Measurements from ENCODE around the gene LCK.

DNA sequence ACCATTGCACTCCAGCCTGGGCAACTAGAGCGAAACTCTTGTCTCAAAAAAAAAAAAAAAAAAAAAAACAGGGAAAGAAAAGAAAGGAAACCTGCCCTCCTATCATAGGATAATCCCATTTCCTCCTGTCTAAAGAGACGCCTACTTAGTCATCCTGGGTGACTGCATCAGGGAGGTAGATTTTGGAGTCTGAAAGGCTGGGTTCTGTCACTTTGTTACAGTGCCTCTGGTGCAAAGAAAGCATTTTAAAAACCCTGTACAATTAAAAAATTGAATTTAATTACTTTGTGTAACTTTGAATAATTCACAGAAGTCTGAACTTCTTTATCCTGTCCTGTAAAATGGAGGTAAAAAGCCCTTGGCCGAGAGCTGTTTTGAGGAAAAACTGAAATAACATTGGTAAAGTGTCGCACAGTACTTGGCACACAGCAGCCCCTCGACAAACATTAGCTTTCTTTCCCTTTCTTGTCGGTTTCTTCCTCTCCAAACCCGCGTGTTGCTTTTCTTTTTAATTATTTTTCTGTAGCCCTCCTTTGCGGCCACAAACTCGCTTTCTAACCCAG is 40.2 kb downstream of the LCK start:
- TF ChIP-seq, protein P1, sequence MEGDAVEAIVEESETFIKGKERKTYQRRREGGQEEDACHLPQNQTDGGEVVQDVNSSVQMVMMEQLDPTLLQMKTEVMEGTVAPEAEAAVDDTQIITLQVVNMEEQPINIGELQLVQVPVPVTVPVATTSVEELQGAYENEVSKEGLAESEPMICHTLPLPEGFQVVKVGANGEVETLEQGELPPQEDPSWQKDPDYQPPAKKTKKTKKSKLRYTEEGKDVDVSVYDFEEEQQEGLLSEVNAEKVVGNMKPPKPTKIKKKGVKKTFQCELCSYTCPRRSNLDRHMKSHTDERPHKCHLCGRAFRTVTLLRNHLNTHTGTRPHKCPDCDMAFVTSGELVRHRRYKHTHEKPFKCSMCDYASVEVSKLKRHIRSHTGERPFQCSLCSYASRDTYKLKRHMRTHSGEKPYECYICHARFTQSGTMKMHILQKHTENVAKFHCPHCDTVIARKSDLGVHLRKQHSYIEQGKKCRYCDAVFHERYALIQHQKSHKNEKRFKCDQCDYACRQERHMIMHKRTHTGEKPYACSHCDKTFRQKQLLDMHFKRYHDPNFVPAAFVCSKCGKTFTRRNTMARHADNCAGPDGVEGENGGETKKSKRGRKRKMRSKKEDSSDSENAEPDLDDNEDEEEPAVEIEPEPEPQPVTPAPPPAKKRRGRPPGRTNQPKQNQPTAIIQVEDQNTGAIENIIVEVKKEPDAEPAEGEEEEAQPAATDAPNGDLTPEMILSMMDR (conservative IDR thresholded peaks at IDR 0.05 in 1 of 2, IDR thresholded peaks at IDR 0.05 in 1 of 2; ENCODE audit: low read depth in 1 of 2, low read length in 2 of 2) = no peak
- no peak for TF ChIP-seq EZH2 (IDR thresholded peaks at IDR 0.05; ENCODE audit: low read length, missing control alignments)

All from fibroblast of lung (primary cell).